Peyer's patch (tissue), 4 donors: ENCODE results near the gene NLK. TPM values are rescaled to one million over a fixed set of nuclear protein-coding genes. Genes with fewer than 3 reads are reported as not detected.

Experiments
- DNase-seq, 3 donors: peaks; one replicate each; pipeline ENCODE4 v3.0.0-alpha.2; 2017 to 2019
- H3K27ac ChIP-seq, 4 donors: fragments of 200-600 bp; sonication (generic); one replicate each; pipeline ENCODE4 v1.5.1; 2016 to 2019
- H3K27me3 ChIP-seq, 2 donors: fragments of 200-600 bp; sonication (generic); one replicate each; pipeline ENCODE4 v1.5.1; 2019
- H3K36me3 ChIP-seq, 3 donors: fragments of 200-600 bp; sonication (generic); one replicate each; pipeline ENCODE4 v1.5.1; 2016 to 2019
- H3K4me1 ChIP-seq, 4 donors: fragments of 200-600 bp; sonication (generic); one replicate each; pipeline ENCODE4 v1.5.1; 2016 to 2019
- H3K4me3 ChIP-seq, 4 donors: fragments of 200-600 bp; sonication (generic); 1 replicate in 3 of 4; 2 replicates in 1 of 4; pipeline ENCODE4 v1.5.1; 2016 to 2019; ENCODE audit warnings: mild to moderate bottlenecking in 1 of 4
- H3K9me3 ChIP-seq, 4 donors: fragments of 200-600 bp; sonication (generic); one replicate each; pipeline ENCODE4 v1.5.1; 2016 to 2019; ENCODE audit warnings: mild to moderate bottlenecking in 1 of 4
- CTCF ChIP-seq, 6 experiments: fragments of 450-650 bp in 4 of 6; fragments of 200-600 bp in 2 of 6; sonication (generic) in 1 of 6; IDR thresholded peaks; one replicate each; pipeline ENCODE4 v1.5.1; 2017 to 2019; ENCODE audit warnings: antibody characterized with exemption in 6 of 6, mild to moderate bottlenecking in 3 of 6, moderate library complexity in 1 of 6
- POLR2A ChIP-seq, 2 donors: fragments of 450-650 bp; IDR thresholded peaks; one replicate each; pipeline ENCODE4 v1.5.1; 2017; ENCODE audit warnings: antibody characterized with exemption in 2 of 2, mild to moderate bottlenecking in 2 of 2, moderate library complexity in 2 of 2
- total RNA-seq, 4 donors: library from RNA; depleted of rRNA; stranded (reverse); fragments of >200 nt; gene quantifications; one replicate each; pipeline ENCODE4 v1.1.0, GENCODE V29; 2016

The NLK gene
- total RNA-seq, 4 donors from 2014 or later = 20.5 to 45.4 (median 27.1) TPM

GRCh38 chr17:28086519-28086918, 44.0 kb downstream of the NLK start:
- Histone ChIP-seq H3K4me1 (peaks cover 0 to 12% (median 0%) of the 10 kb centered on the region in 4 donors), H3K9me3 (no peaks in the 10 kb centered on the region), H3K27ac (no peak overlapping the region), H3K27me3 (no peaks in the 10 kb centered on the region), H3K36me3 (no peaks in the 10 kb centered on the region), H3K4me3 (no peak overlapping the region)
- DNase-seq = no peak
- no peak for TF ChIP-seq CTCF (IDR thresholded peaks at IDR 0.05)
- no peak for TF ChIP-seq POLR2A (IDR thresholded peaks at IDR 0.05)

- Histone ChIP-seq H3K4me1 (no peaks in the 10 kb centered on the region), H3K27ac (no peak overlapping the region), H3K9me3 (no peaks in the 10 kb centered on the region), H3K4me3 (no peak overlapping the region), H3K36me3 (no peaks in the 10 kb centered on the region), H3K27me3 (no peaks in the 10 kb centered on the region)
- no peak for TF ChIP-seq POLR2A (IDR thresholded peaks at IDR 0.05)
- TF ChIP-seq CTCF (IDR thresholded peaks at IDR 0.05) = no peak
- no peak for DNase-seq
These were observed 45.3 kb downstream of the NLK start for GRCh38 chr17:28087743-28088142.

GRCh38 chr17:28090551-28090950, 48.1 kb downstream of the NLK start:
- Histone ChIP-seq H3K4me3 (no peak overlapping the region), H3K27me3 (no peaks in the 10 kb centered on the region), H3K9me3 (no peaks in the 10 kb centered on the region), H3K27ac (no peak overlapping the region), H3K4me1 (no peaks in the 10 kb centered on the region), H3K36me3 (no peaks in the 10 kb centered on the region)
- no peak for TF ChIP-seq CTCF (IDR thresholded peaks at IDR 0.05)
- TF ChIP-seq POLR2A (IDR thresholded peaks at IDR 0.05) = no peak
- no peak for DNase-seq

- no peaks in the 10 kb centered on the region for H3K4me1 ChIP-seq
- TF ChIP-seq CTCF (IDR thresholded peaks at IDR 0.05) (no peak), POLR2A (IDR thresholded peaks at IDR 0.05) (no peak)
- no peak for DNase-seq
- H3K4me3 ChIP-seq = no peak overlapping the region
- no peaks in the 10 kb centered on the region for H3K27me3 ChIP-seq
- H3K9me3 ChIP-seq = no peaks in the 10 kb centered on the region
- H3K36me3 ChIP-seq = no peaks in the 10 kb centered on the region
- no peak overlapping the region for H3K27ac ChIP-seq
These were observed 49.6 kb downstream of the NLK start for GRCh38 chr17:28092088-28092487.

GRCh38 chr17:28093999-28094716, 51.7 kb downstream of the NLK start:
- TF ChIP-seq POLR2A (IDR thresholded peaks at IDR 0.05) (no peak), CTCF (IDR thresholded peaks at IDR 0.05) (no peak)
- no peak for DNase-seq
- H3K27me3 ChIP-seq = no peaks in the 10 kb centered on the region

More at GRCh38 chr17:28093999-28094716, 51.7 kb downstream of the NLK start:
- Histone ChIP-seq H3K4me1 (peaks cover 0 to 6% (median 0%) of the 10 kb centered on the region in 4 donors), H3K27ac (no peak overlapping the region), H3K9me3 (no peaks in the 10 kb centered on the region), H3K36me3 (no peaks in the 10 kb centered on the region), H3K4me3 (no peak overlapping the region)
